Measurements from ENCODE around the gene GPR158.

GRCh38 chr10:25383686-25384085 is 208.9 kb downstream of the GPR158 start:
- TF ChIP-seq CTCF (conservative IDR thresholded peaks at IDR 0.05; ENCODE audit: low read length) (no peak), EZH2phosphoT487 (IDR thresholded peaks at IDR 0.05; ENCODE audit: borderline replicate concordance) (no peak)
